Stimulated activated naive CD4-positive, alpha-beta T cell treated with Interleukin-2 at 50 U/mL for 16 hours (primary cell): Measurements from ENCODE around the gene CAV1.
"Not testable (repeated sequence)": the region's sequence is repeated elsewhere in the genome, so short reads cannot be mapped to it uniquely, and the experiment has no call there.

ENCODE experiments used
- DNase-seq: peaks from one replicate; lab custom pipeline; 2025; lab: John Stamatoyannopoulos, UW

CAV1 gene

GRCh38 chr7:116582164-116582732, 57.4 kb downstream of the CAV1 start:
- DNase-seq = no peak

DNA sequence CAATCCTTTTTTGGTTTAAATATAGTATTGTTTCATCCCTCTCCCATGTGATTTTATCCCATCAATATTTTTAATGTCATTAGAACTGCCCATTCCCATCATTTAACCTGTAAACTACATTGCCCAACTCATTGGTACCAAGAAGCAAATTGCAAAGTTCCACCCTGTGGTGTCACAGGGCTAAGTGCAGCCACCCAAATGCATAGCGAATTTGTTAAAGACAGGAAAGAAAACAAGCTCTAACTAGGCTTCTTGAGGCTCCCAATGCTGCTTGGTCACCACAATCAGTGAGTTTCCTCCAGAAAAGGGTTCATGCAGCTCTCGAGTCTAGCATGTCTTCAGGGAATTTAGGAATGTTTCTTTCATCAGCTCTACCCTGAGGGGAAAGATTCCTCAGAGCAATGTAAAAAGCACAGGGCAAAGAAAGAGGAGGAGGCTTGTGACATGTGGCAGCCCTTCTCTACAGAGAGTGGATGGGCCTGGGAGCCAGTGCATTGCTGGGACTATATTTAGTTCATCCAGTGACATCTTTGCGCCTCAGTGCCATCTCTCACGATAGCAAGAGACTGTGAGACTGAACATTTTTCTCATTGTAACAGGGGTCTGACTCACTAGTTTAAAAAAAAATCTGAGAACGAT, 58.1 kb downstream of the CAV1 start:
- no peak for DNase-seq

- DNase-seq = no peak
These were observed 58.8 kb downstream of the CAV1 start for GRCh38 chr7:116583653-116584052.

- DNase-seq = no peak
These were observed 59.9 kb downstream of the CAV1 start for GRCh38 chr7:116584721-116585120.

DNA sequence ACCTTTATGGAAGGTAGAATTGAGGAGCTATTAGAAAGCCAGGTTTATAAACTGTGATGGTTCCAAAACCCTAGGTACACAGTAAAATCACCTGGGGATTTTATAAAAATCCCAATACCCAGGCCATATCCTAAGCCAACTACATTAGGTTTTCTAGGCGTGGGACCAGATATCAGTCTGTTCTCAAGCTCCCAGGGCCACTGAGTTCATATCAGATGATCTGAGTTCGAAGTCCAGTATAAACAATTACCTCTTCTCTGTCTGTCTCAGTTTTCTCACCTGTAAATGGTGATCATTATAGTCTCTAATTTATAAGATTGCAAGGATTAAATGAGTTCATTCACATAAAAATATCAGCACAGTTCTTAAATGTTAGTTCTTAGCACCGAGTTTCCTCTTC, 60.6 kb downstream of the CAV1 start:
- DNase-seq = no peak

GRCh38 chr7:116585967-116586366, 61.1 kb downstream of the CAV1 start:
- no peak for DNase-seq

GRCh38 chr7:116587200-116587599, 62.4 kb downstream of the CAV1 start:
- DNase-seq = not testable (repeated sequence)

- DNase-seq = no peak
These were observed 63.4 kb downstream of the CAV1 start for GRCh38 chr7:116588225-116588624.

GRCh38 chr7:116588641-116589594, 64.1 kb downstream of the CAV1 start:
- DNase-seq = no peak

DNA sequence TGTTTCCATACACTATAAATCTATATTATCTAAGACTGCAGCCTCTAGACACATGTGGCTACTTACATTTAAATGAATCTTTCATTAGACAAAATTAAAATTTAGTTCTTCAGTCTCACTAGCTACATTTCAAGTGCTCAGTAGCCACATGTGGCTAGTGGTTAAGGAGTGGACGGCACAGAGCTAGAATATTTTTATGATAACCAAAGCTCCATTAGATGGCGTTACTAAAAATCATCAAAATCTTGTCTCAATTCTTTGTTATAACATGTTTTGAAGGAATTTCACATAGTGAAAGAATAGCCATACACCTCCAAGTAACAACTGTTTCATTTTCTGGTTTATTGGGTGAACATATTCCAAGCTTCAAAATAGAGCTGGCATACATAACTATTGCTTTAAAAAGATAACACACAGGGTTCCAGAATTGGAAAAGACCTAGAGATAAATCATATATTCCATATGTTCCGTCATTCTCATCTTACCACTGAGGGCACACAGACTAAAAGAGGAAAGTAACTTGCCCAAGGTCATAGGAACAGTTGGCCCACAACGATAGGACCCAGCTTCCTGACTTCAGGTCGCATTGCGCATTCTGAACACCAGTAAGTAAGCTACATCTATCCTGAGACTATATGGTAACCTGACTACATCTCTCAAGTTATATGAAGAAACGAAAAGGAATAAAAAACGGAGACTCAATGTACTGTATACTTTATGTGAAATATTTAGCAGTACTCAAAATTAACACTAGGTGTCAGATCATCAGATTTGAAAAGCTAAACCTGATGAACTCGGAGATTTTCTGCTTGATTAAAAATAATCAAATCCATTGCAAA, 66.6 kb downstream of the CAV1 start:
- DNase-seq = no peak

GRCh38 chr7:116592041-116592355, 67.2 kb downstream of the CAV1 start:
- DNase-seq = no peak

DNA sequence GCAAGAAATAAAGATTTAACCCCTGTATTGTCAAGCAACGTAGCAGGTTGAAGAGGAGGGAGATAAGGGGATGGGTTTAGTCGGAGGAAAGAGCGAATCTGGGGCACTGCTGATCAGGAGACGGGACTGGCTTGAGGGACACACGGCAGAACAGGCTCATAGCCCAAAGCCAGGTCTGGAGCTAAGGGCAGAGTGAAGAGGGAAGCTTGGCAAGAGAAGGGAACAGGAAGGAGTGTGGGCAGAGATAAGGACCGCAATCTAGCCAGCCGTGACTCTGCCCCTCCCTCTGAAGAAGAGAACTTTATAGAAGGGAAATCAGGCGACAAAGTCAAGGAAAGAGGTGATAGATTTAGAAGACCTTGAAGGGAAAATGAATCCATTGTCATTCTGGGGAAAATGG, 67.6 kb downstream of the CAV1 start:
- no peak for DNase-seq

DNA sequence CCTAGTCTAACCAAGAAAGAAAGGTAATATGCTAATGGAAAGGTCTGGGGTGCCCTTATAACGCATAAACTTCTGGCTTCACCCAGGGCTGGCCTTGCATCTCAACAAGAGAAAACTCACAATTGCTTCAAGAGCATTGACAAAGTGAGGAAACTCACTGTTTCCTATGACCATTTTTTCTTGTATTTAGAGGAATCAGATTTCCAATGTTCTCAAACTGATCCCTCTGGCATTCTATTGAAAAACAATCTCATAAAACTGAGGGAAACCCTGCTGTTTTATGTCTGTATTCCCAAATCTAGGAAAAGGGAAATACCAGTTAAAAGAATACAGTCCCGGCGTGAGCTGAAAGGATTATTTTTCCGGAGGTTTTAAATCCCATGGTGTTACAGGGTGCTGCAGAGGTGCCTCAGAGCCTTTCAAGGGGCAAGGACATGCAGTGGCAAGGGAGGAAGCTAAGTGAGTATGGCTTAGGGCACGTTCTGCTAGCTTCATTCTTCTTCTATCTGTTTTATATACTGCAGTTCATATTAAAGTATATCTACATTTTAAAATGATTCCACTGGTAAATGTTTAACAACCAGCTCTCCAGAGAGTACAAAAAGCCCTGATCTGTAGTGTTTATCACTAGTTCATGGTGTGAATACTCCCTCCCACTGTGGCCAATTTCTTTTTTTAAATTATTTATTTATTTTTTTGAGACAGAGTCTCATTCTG, 68.7 kb downstream of the CAV1 start:
- DNase-seq = no peak

GRCh38 chr7:116595063-116595462, 70.2 kb downstream of the CAV1 start:
- no peak for DNase-seq

DNA sequence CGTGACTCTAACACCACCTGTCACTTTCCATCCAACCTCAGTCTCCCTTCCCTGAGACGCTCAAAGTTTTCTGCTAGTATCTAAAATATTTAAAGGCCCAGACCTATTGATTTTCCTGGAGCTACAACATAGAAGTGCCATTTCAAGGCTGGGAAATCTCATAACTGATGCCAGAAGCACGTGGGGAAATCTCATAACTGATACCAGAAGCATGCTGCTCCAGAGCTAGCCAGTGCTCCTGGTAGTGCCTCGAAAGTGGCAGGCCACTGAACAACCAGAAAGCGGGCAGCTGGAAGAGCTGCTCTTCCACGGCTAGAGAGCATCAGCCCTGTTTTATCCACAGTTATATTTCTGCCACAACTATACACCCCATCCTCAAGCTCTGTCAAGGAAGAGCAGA, 72.5 kb downstream of the CAV1 start:
- no peak for DNase-seq

DNA sequence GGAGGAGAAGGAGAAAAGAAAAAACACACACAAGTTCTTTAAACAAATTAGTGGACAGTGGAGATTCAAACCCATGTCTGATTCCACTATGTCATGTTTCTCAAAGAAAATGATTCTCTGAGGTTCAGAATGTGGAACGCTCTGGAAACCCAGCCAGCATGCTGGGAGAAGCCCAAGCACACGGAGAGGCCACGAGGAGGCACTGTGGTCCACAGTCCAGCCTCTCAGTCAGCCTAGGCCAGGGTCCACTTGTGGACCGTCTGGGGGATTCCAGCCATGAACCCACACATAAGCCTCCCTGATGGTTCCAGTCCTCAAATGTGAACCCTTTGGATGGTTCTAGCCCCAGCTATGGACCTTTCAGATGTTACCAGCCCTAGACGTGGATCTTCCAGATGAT, 73.4 kb downstream of the CAV1 start:
- DNase-seq = no peak

DNA sequence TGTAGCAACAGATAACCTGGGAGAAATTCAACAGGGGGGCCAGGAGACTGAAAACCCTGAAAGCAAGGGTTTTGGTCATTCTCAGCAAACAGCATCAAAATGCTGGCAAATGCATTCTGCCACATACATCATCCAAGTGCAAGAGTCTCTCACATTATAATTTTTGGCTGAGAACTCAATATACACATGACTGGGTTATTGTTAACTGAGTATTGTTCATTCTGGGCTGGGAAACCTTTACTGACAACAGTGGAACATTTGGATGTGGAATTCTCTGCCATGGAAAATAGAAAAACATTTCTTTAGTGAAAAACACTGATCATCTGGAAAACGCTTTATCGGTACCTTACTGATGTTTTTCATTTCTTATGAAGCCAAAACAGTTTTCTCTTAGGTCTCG, 74.0 kb downstream of the CAV1 start:
- no peak for DNase-seq

GRCh38 chr7:116601426-116601825, 76.6 kb downstream of the CAV1 start:
- DNase-seq = no peak

- no peak for DNase-seq
These were observed 82.5 kb downstream of the CAV1 start for GRCh38 chr7:116607299-116607698.

GRCh38 chr7:116610210-116610609, 85.4 kb downstream of the CAV1 start:
- no peak for DNase-seq

GRCh38 chr7:116610721-116611120, 85.9 kb downstream of the CAV1 start:
- no peak for DNase-seq
